GM19238 (cell line): ENCODE results near the gene TAS2R4.
"Not testable (repeated sequence)": the region's sequence is repeated elsewhere in the genome, so short reads cannot be mapped to it uniquely, and the experiment has no call there.

Experiments
- DNase-seq: peaks from one replicate; pipeline ENCODE4 v3.0.0; 2011; ENCODE audit warnings: low spot score; ENCODE audit not compliant: insufficient read length

TAS2R4 gene

GRCh38 chr7:141822432-141822831 is 46.0 kb downstream of the TAS2R4 start:
- DNase-seq = not testable (repeated sequence)
